ENCODE results near the gene GRAMD2B.

Gene GRAMD2B

GRCh38 chr5:126402621-126403555 is 20.3 kb upstream of the GRAMD2B start (continued):
- TF ChIP-seq PRDM2 (tag by site-specific recombination; IDR thresholded peaks at IDR 0.05; ENCODE audit: borderline replicate concordance), result no peak

GRCh38 chr5:126403876-126404275 is 19.3 kb upstream of the GRAMD2B start:
- no peak for TF ChIP-seq ZNF626 (tag by site-specific recombination; IDR thresholded peaks at IDR 0.05)
- TF ChIP-seq KLF17 (tag by site-specific recombination; IDR thresholded peaks at IDR 0.05), result no peak
- TF ChIP-seq ZNF133 (tag by site-specific recombination; IDR thresholded peaks at IDR 0.05), result no peak
- no peak for TF ChIP-seq ZNF140 (tag by site-specific recombination; IDR thresholded peaks at IDR 0.05)
- no peak for TF ChIP-seq PBX3 (CRISPR knock-in tag; IDR thresholded peaks at IDR 0.05)
- no peak for TF ChIP-seq ZBTB10 (tag by site-specific recombination; IDR thresholded peaks at IDR 0.05)
- no peak for TF ChIP-seq ZNF473 (tag by site-specific recombination; IDR thresholded peaks at IDR 0.05)
- TF ChIP-seq ZNF426 (tag by site-specific recombination; IDR thresholded peaks at IDR 0.05), result no peak
- TF ChIP-seq ZNF362 (tag by site-specific recombination; IDR thresholded peaks at IDR 0.05), result no peak
- no peak for TF ChIP-seq ZNF354C (tag by site-specific recombination; IDR thresholded peaks at IDR 0.05; ENCODE audit: borderline replicate concordance, low read depth)
- no peak for TF ChIP-seq ZNF416 (tag by site-specific recombination; IDR thresholded peaks at IDR 0.05)
- TF ChIP-seq INSM2 (tag by site-specific recombination; IDR thresholded peaks at IDR 0.05), result no peak
- no peak for TF ChIP-seq ZNF580 (tag by site-specific recombination; IDR thresholded peaks at IDR 0.05)
- POLR2A ChIA-PET, result no interaction called here
- Histone ChIP-seq H3K4me1 (ENCODE audit: control insufficient read depth, insufficient read depth, low read length) (no peaks in the 10 kb centered on the region), H3K36me3 (ENCODE audit: control insufficient read depth in 2 of 2, insufficient read depth in 1 of 2, low read length in 2 of 2) (no peaks in the 10 kb centered on the region), H3K4me3 (ENCODE audit: low read depth, low read length) (no peak overlapping the region), H3K27ac (ENCODE audit: extremely low read depth, low read depth, low read length) (no peak overlapping the region), H3K9me3 (ENCODE audit: control insufficient read depth, insufficient read depth, low read depth, low read length) (no peaks in the 10 kb centered on the region)
- CTCF ChIA-PET, result interaction anchor here (0.6 kb wide), 1 partner anchor 1087 kb away, joined by 5 read pairs; no protein-coding TSS in a partner anchor

All from HEK293 (cell line).